Measurements from ENCODE around the gene CLEC16A.
"Not testable (repeated sequence)": the region's sequence is repeated elsewhere in the genome, so short reads cannot be mapped to it uniquely, and the experiment has no call there.

CLEC16A gene

GRCh38 chr16:11207646-11208045 lies 263.3 kb downstream of the CLEC16A start:
- ATAC-seq = no peak

- no peak for ATAC-seq
These were observed 264.7 kb downstream of the CLEC16A start for GRCh38 chr16:11208916-11209665.

- no peak for ATAC-seq
These were observed 265.9 kb downstream of the CLEC16A start for GRCh38 chr16:11210260-11210659.

- ATAC-seq = no peak
These were observed 267.0 kb downstream of the CLEC16A start for GRCh38 chr16:11211061-11211976.

- no peak for ATAC-seq
These were observed 267.8 kb downstream of the CLEC16A start for GRCh38 chr16:11211977-11212797.

GRCh38 chr16:11212798-11213196 lies 268.4 kb downstream of the CLEC16A start:
- peak in 1 of 2 donors; percentile 49 for ATAC-seq

- ATAC-seq = no peak
These were observed 269.0 kb downstream of the CLEC16A start for GRCh38 chr16:11213373-11213772.

- ATAC-seq = no peak
These were observed 269.4 kb downstream of the CLEC16A start for GRCh38 chr16:11213799-11214198.

- ATAC-seq = no peak
These were observed 271.7 kb downstream of the CLEC16A start for GRCh38 chr16:11215935-11216556.

GRCh38 chr16:11217651-11218603 lies 273.6 kb downstream of the CLEC16A start:
- ATAC-seq = no peak

- no peak for ATAC-seq
These were observed 274.2 kb downstream of the CLEC16A start for GRCh38 chr16:11218604-11218962.

GRCh38 chr16:11219178-11219577 lies 274.8 kb downstream of the CLEC16A start:
- ATAC-seq = no peak

- ATAC-seq = not testable (repeated sequence)
These were observed 276.1 kb downstream of the CLEC16A start for GRCh38 chr16:11220507-11220906.

GRCh38 chr16:11224096-11224893 lies 279.9 kb downstream of the CLEC16A start:
- peak; percentile 21 to 22 for ATAC-seq

GRCh38 chr16:11224894-11225676 lies 280.7 kb downstream of the CLEC16A start:
- ATAC-seq = peak; percentile 81 to 84

- no peak for ATAC-seq
These were observed 281.5 kb downstream of the CLEC16A start for GRCh38 chr16:11225677-11226549.

GRCh38 chr16:11229432-11229831 lies 285.1 kb downstream of the CLEC16A start:
- no peak for ATAC-seq

- ATAC-seq = no peak
These were observed 285.5 kb downstream of the CLEC16A start for GRCh38 chr16:11229906-11230305.

Data from activated CD4-positive, CD25-positive, alpha-beta regulatory T cell treated with anti-CD3 and anti-CD28 coated beads, Interleukin-2, amount 50 U/mL, for 24 hours (primary cell).